Astrocyte of the cerebellum (primary cell): ENCODE results near the gene SPATA6.

Experiments used
- DNase-seq: peaks from one replicate; pipeline ENCODE4 v3.0.0-alpha.2; 2011; ENCODE audit warnings: low read depth
- H3K4me3 ChIP-seq: 2 replicates; pipeline ENCODE4 v1.5.1; 2011; ENCODE audit warnings: mild to moderate bottlenecking, low read depth, low read length, moderate library complexity
- CTCF ChIP-seq: IDR thresholded peaks from 2 replicates; pipeline ENCODE4 v1.5.1; 2012; ENCODE audit warnings: low read length, low read depth, moderate library complexity, mild to moderate bottlenecking; ENCODE audit errors: missing control alignments
- in situ Hi-C: cut with HindIII; loops from 2 replicates; pipeline ENCODE4 v1.10.0; 2017; ENCODE audit warnings: low sequenced_read_pairs

The SPATA6 gene

GRCh38 chr1:48495911-48496310, 23.9 kb upstream of the SPATA6 start:
- no peak overlapping the region for H3K4me3 ChIP-seq
- no peak for TF ChIP-seq CTCF
- in situ Hi-C loops, result no loop called here
- no peak for DNase-seq

GRCh38 chr1:48495166-48495565, 23.2 kb upstream of the SPATA6 start:
- TF ChIP-seq CTCF, result no peak
- in situ Hi-C loops, result no loop called here
- H3K4me3 ChIP-seq, result no peak overlapping the region
- no peak for DNase-seq

GRCh38 chr1:48493970-48494769, 22.2 kb upstream of the SPATA6 start:
- TF ChIP-seq CTCF, result no peak
- H3K4me3 ChIP-seq, result no peak overlapping the region
- in situ Hi-C loops, result no loop called here
- DNase-seq, result peak; percentile 80

GRCh38 chr1:48493041-48493440, 21.0 kb upstream of the SPATA6 start:
- no peak overlapping the region for H3K4me3 ChIP-seq
- in situ Hi-C loops, result no loop called here
- DNase-seq, result no peak
- TF ChIP-seq CTCF, result no peak

- H3K4me3 ChIP-seq, result no peak overlapping the region
- no peak for DNase-seq
- no peak for TF ChIP-seq CTCF
- in situ Hi-C loops, result no loop called here
Observed at GRCh38 chr1:48492392-48492791, 20.4 kb upstream of the SPATA6 start.

GRCh38 chr1:48488721-48489120, 16.7 kb upstream of the SPATA6 start:
- no peak overlapping the region for H3K4me3 ChIP-seq
- in situ Hi-C loops, result no loop called here
- no peak for TF ChIP-seq CTCF
- no peak for DNase-seq
